ENCODE data around the gene DDX25. TPM values are rescaled to one million over a fixed set of nuclear protein-coding genes. Genes with fewer than 3 reads are reported as not detected.

Gene DDX25
- total and polyA plus RNA-seq, 5 donors = 0.05 TPM; not detected in 4

DNA sequence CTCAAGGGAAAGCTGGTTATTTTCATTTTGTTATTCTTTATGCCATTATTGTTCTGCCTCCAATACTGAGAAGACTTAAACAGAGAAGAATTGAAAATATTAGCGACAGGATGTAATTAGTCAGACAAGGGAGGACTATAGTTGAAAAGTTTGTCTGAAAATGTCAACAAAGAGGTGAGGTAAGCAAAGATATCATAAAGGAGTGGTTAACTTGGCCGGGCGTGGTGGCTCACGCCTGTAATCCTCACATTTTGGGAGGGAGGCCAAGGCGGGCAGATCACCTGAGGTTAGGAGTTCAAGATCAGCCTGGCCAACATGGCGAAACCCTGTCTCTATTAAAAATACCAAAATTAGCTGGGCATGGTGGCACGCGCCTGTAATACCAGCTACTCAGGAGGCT lies 20.9 kb upstream of the DDX25 start:
- intact Hi-C loops (cut with DNase I) = no loop called here
- Histone ChIP-seq H3K4me1 (ENCODE audit: control insufficient read depth, insufficient read depth, low read length) (no peaks in the 10 kb centered on the region), H3K27ac (ENCODE audit: low read length) (no peak overlapping the region), H3K9me3 (ENCODE audit: control insufficient read depth, low read length) (no peaks in the 10 kb centered on the region), H3K4me3 (ENCODE audit: low read length) (no peak overlapping the region), H3K27me3 (ENCODE audit: control insufficient read depth, insufficient read depth) (no peaks in the 10 kb centered on the region)
- DNase-seq (no peak), ATAC-seq (no peak)
- 88% methylated on average over 8 of the region's 8 CpGs for WGBS

DNA sequence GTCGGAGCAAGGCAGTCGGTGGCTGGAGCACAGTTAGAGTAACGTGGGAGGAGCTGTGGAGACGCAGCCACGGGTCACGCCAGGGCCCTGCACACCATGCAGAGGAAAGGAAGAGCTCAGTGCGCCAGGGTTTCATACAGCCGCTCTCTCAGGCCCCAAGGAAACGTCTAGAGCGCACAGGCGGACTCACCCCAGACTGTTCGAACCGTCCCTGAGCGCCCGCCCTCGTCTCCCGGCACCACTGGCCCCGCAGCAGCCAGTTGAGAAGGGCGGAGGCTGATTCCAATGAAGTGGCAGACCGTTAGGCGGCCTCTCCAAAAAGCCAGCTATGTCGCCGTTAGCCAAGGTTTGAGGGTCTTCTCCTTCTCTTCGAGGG lies 17.3 kb upstream of the DDX25 start:
- intact Hi-C loops (cut with DNase I) = no loop called here
- Histone ChIP-seq H3K9me3 (ENCODE audit: control insufficient read depth, low read length) (no peaks in the 10 kb centered on the region), H3K4me1 (ENCODE audit: control insufficient read depth, insufficient read depth, low read length) (no peaks in the 10 kb centered on the region), H3K27me3 (ENCODE audit: control insufficient read depth, insufficient read depth) (no peaks in the 10 kb centered on the region), H3K4me3 (ENCODE audit: low read length) (peak overlapping the region; percentile 32), H3K27ac (ENCODE audit: low read length) (peak overlapping the region; percentile 58)
- DNase-seq (peak; percentile 49 to 81 (median 79)), ATAC-seq (peak; percentile 54 to 64)
- 15% methylated on average over 24 of the region's 24 CpGs for WGBS

DNA sequence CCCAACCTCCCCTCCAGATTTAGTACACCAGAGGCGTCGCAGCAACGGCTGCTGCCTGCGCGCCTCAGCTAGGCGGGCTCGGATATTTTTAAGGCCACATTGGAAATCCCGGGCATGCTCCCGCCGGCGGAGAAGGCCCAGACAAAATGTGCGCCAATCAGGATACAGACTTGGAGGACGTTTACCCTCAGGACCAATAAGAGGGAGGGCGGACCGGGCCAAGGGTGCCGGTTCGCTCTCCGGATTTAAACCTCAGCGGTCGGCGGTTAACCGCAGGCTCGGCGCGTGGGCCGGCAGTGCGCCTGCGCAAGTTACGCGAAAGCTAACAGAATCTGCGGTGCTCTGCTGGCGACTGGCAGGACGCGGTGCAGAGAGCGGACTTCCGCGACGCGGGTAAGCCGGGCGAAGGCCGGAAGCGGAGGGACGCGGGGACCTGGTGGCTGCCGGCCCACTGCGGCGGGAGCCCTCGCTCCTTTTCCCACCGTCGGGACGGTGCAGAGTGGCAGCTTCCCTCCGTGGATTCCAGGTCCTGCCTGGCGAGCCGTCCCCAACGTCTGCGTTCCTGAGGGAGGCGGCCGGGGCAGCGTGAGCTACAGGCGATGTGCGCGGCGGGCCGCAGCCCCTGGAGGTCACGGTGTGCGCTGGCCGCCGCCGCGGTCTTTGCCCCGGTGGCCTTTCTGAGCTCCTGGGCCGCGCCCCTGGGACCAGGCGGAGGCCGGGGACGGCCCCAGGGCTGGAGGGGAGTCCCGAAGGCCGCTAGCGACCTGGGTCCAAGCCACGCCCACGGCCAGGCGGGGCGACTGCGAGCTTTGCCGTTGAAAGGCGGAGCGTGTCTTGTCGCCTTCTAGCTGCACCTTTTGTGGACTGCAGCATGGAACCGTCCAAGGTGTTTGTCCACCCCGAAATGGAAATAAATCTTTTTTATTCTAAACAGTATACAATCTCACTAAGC lies 16.7 kb upstream of the DDX25 start, which contains the start of gene HYLS1:
TSS of gene HYLS1 (plus strand) at position 296 of the 952 bp plus-strand sequence. CDS start 11,701 bp downstream, outside the sequence.
- intact Hi-C loops (cut with DNase I) = no loop called here
- ATAC-seq (peak; percentile 99), DNase-seq (peak; percentile 96 to 98 (median 98))
- Histone ChIP-seq H3K9me3 (ENCODE audit: control insufficient read depth, low read length) (no peaks in the 10 kb centered on the region), H3K4me1 (ENCODE audit: control insufficient read depth, insufficient read depth, low read length) (no peaks in the 10 kb centered on the region), H3K27ac (ENCODE audit: low read length) (peak within 1 kb of the TSS; percentile 58), H3K27me3 (ENCODE audit: control insufficient read depth, insufficient read depth) (no peaks in the 10 kb centered on the region), H3K4me3 (ENCODE audit: low read length) (peak within 1 kb of the TSS; percentile 59)
- under 1% methylated on average over 91 of the region's 91 CpGs for WGBS

DNA sequence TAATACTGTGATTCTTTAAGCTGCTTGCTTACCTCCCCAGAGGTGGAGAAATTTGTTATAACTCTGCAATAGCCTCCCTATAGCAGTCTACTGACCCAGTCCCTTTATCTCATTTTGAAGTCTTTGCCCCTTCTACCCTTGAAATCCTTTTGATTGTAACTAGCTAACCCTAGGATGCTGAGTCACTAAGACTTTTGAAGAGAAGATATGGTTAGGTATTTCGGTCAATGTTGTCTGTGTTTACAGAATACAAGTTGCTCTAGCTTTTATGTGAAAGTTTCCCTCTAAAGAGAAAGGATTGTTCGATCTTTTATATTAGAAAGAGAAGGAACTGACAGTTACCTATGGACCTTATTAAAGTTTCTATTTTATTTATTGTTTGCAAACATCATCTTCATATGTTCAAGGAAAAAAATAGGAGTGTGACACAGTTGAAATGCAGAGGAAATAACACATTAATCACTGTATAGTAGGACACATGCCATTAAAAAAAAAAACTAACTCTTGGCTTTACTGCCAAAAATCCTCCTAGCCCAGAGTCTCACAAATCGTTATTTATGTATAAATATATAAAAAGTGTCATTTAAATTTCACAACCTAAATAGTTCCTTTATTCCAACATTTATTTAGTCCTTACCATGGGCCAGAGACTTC lies 13.7 kb upstream of the DDX25 start:
- WGBS = 67% methylated on average over 3 of the region's 3 CpGs
- intact Hi-C loops (cut with DNase I) = no loop called here
- H3K27me3 ChIP-seq (ENCODE audit: control insufficient read depth, insufficient read depth) = no peaks in the 10 kb centered on the region
- ATAC-seq (no peak), DNase-seq (no peak)
- no peaks in the 10 kb centered on the region for H3K4me1 ChIP-seq (ENCODE audit: control insufficient read depth, insufficient read depth, low read length)
- no peak overlapping the region for H3K4me3 ChIP-seq (ENCODE audit: low read length)
- H3K9me3 ChIP-seq (ENCODE audit: control insufficient read depth, low read length) = no peaks in the 10 kb centered on the region
- no peak overlapping the region for H3K27ac ChIP-seq (ENCODE audit: low read length)

DNA sequence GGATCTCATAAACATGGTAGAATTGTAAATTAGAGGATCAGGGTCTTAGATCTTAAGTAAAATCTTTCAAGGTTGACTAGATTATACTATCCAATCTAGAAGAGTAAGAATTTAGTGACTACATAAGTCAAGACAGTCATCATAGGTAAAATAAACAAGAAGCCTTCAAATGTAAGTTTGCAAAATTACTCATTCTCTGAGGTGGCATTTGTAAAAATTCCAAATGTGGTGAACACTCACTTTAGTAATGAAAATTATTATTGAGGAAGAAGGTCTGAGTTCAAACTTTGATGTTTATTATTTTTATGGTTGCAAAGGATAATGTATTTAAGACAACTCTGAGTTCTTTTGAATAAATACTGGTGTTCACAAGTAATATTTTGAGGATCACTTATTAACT lies 12.2 kb upstream of the DDX25 start:
- H3K27ac ChIP-seq (ENCODE audit: low read length) = no peak overlapping the region
- no peaks in the 10 kb centered on the region for H3K9me3 ChIP-seq (ENCODE audit: control insufficient read depth, low read length)
- intact Hi-C loops (cut with DNase I) = no loop called here
- no peak overlapping the region for H3K4me3 ChIP-seq (ENCODE audit: low read length)
- no peaks in the 10 kb centered on the region for H3K27me3 ChIP-seq (ENCODE audit: control insufficient read depth, insufficient read depth)
- H3K4me1 ChIP-seq (ENCODE audit: control insufficient read depth, insufficient read depth, low read length) = no peaks in the 10 kb centered on the region
- no peak for DNase-seq
- ATAC-seq = no peak

DNA sequence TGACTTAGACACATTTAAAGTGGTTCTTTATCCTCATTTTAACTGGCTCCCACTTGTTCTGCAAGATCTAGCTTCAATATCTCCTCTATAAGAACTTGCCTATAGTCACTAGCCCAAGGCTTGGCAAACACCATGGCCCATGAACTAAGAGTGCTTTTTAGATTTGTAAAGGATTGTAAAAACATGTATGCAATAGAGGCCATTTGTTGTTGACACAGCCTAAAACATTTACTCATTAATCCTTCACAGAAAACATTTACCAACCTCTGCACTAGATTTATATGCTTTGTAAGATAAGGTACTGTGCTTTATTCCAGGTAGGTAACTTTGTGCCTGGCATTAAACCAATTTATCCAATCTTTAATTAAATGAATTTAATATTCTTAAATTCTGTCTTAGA lies 11.3 kb upstream of the DDX25 start:
- ATAC-seq (no peak), DNase-seq (no peak)
- Histone ChIP-seq H3K27me3 (ENCODE audit: control insufficient read depth, insufficient read depth) (no peaks in the 10 kb centered on the region), H3K4me1 (ENCODE audit: control insufficient read depth, insufficient read depth, low read length) (no peaks in the 10 kb centered on the region), H3K4me3 (ENCODE audit: low read length) (no peak overlapping the region), H3K9me3 (ENCODE audit: control insufficient read depth, low read length) (no peaks in the 10 kb centered on the region), H3K27ac (ENCODE audit: low read length) (no peak overlapping the region)
- intact Hi-C loops (cut with DNase I) = no loop called here

DNA sequence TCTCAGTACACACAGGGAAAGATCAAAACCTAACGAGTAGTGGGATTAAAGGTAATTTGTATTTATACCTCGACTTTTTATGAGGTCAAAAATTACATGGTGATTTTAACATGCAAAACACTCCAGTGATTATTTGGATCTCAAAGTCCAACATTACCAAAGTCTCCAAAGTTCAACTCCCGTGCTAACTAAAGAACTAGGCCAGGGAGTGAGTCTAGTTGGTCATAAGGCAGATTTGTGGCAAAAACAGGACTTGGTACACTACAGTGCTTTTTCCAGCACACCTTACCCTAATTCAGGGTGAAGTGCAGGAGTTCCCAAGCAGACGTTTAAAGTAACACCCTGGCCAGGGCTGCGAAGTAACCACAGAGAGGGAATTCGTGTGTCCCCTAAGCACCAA lies 2.4 kb upstream of the DDX25 start:
- Histone ChIP-seq H3K4me1 (ENCODE audit: control insufficient read depth, insufficient read depth, low read length) (peaks cover 2% of the 10 kb centered on the region), H3K27me3 (ENCODE audit: control insufficient read depth, insufficient read depth) (no peaks in the 10 kb centered on the region), H3K4me3 (ENCODE audit: low read length) (no peak overlapping the region), H3K9me3 (ENCODE audit: control insufficient read depth, low read length) (no peaks in the 10 kb centered on the region), H3K27ac (ENCODE audit: low read length) (no peak overlapping the region)
- intact Hi-C loops (cut with DNase I) = no loop called here
- ATAC-seq = no peak
- no peak for DNase-seq
- 86% methylated on average over 6 of the region's 6 CpGs for WGBS

DNA sequence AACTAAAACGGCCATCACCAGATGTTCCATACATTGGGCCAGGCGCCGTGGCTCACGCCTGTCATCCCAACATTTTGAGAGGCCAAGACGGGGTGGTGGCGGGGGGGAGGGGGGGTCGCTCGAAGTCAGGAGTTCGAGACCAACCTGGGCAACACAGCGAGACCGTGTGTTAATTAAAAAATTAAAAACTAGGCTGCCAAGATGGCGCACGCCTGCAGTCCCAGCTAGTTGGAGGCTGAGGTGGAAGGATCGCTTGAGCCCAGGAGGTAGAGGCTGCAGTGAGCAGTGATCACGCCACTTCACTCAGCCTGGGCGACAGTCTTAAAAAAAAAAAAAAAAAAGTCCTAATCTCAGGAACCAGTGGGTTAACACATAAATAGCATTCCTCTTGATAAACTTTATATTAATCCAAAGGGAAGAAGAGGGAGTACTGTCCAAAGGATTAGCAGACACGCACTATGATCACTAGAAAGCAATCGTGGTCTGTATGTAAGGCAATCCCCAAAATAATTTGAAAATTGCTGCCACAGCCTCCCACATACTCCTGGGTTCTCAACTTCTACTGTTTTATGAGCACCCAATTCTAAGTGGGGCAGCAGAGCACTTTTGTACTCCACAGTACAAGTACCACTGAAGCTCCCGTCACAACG lies 1.9 kb upstream of the DDX25 start:
- Histone ChIP-seq H3K4me3 (ENCODE audit: low read length) (peak overlapping the region; percentile 89), H3K4me1 (ENCODE audit: control insufficient read depth, insufficient read depth, low read length) (peaks cover 2% of the 10 kb centered on the region), H3K9me3 (ENCODE audit: control insufficient read depth, low read length) (no peaks in the 10 kb centered on the region), H3K27me3 (ENCODE audit: control insufficient read depth, insufficient read depth) (no peaks in the 10 kb centered on the region), H3K27ac (ENCODE audit: low read length) (peak overlapping the region; percentile 72)
- intact Hi-C loops (cut with DNase I) = no loop called here
- ATAC-seq = peak in 1 of 2 donors; percentile 35
- 53% methylated on average over 20 of the region's 20 CpGs for WGBS
- no peak for DNase-seq

DNA sequence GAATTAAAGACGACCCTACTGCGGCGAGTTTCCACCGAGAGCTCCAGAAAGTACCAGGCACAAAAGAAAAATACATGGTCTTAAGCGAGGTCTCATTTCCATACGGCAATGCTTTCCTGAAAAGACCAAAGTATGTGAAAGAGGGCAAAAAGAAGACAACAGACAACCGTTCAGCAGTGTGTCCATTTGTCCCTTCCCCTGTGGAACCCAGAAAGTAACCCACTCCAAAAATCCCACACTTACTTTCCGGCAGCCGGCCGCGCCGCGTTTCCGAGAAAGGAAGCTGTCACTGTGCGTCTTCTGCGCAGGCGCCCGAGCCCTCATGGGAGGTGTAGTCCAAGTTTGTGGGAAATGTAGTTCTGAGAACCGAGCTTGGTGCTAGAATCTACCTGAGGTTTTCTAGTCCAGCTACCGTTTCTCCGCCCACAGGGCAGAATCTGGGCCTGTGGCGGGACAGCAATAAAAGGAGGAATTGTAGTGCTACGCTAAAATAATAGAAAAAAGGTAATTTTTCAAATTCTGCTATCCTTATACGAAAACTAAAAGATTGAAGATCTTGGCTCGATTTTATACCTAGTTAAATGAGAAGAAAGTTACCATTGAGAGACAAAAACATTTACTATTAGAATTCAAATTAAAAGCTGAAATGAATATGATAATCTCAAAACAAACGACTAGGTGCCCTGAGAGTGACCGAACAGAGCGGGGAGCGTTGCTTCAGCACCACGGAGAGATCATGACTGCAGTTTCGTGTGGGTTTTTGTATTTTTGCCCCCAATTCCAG lies 1.2 kb upstream of the DDX25 start, which contains the start of gene PUS3:
TSS of gene PUS3 (minus strand) at position 280 of the 784 bp plus-strand sequence. CDS start 6,922 bp downstream, outside the sequence.
- ATAC-seq = peak; percentile 94 to 95
- no peaks in the 10 kb centered on the region for H3K9me3 ChIP-seq (ENCODE audit: control insufficient read depth, low read length)
- H3K27me3 ChIP-seq (ENCODE audit: control insufficient read depth, insufficient read depth) = no peaks in the 10 kb centered on the region
- DNase-seq = peak; percentile 93 to 97 (median 96)
- H3K4me3 ChIP-seq (ENCODE audit: low read length) = peak within 1 kb of the TSS; percentile 89
- H3K27ac ChIP-seq (ENCODE audit: low read length) = peak within 1 kb of the TSS; percentile 72
- intact Hi-C loops (cut with DNase I) = no loop called here
- WGBS = 2% methylated on average over 31 of the region's 31 CpGs
- H3K4me1 ChIP-seq (ENCODE audit: control insufficient read depth, insufficient read depth, low read length) = peaks cover 2% of the 10 kb centered on the region

DNA sequence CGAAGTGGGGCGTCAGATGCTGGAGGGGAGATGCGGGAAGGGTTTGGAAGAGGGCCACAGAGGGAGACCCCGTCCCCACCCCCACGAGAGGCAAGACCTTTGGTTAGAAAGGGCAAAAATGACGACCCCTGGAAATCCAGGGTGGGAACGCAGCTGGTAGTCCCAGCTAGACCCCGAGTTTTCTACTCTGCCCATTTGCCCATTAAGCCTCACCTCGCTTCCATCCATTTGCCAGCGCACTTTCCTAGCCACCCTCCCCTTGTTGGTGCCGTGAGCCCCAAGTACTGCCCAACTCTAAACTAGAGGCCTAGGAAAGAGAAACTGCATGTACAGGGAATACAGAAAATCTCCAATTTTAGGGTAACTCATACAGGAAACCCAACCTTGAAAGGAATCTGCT lies 370 bp downstream of the DDX25 start:
- no peak overlapping the region for H3K27ac ChIP-seq (ENCODE audit: low read length)
- H3K27me3 ChIP-seq (ENCODE audit: control insufficient read depth, insufficient read depth) = no peaks in the 10 kb centered on the region
- H3K9me3 ChIP-seq (ENCODE audit: control insufficient read depth, low read length) = no peaks in the 10 kb centered on the region
- intact Hi-C loops (cut with DNase I) = no loop called here
- ATAC-seq (no peak), DNase-seq (no peak)
- H3K4me1 ChIP-seq (ENCODE audit: control insufficient read depth, insufficient read depth, low read length) = peaks cover 2% of the 10 kb centered on the region
- H3K4me3 ChIP-seq (ENCODE audit: low read length) = peak overlapping the region; percentile 89
- WGBS = 52% methylated on average over 11 of the region's 11 CpGs

Measured in right cardiac atrium (tissue), 5 donors.